ENCODE measurements around the gene SKIC8. TPM values are rescaled to one million over a fixed set of nuclear protein-coding genes. Genes with fewer than 3 reads are reported as not detected.
A peak's percentile ranks its signal among the peaks of the same experiment; 100 is the strongest.
"Not testable (repeated sequence)": the region's sequence is repeated elsewhere in the genome, so short reads cannot be mapped to it uniquely, and the experiment has no call there.

The SKIC8 gene
- total and polyA plus RNA-seq, 3 donors from 2014 or later, result 82.3 to 135 (median 93.1) TPM

DNA sequence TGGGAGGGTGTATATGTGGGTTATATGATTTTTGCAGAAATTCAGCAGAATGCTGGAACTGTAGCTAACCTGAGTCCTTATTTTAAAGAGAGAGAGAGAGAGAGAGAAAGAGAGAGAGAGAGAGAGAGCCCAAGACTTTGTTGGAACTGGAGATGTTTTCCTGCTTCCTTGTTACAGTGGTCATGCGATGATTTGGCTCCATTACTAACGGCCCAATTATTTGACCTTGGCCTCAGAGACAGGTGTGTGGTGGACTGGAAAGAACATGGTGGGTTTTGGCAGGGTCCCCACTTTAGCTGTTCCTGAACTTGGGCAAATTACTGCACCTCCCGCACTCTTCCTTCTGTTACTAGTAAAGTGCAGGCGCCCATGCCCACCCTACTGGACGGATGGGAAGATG is 50.3 kb downstream of the SKIC8 start:
- Histone ChIP-seq H3K4me1 (no peaks in the 10 kb centered on the region), H3K9me3 (no peaks in the 10 kb centered on the region), H3K27me3 (no peaks in the 10 kb centered on the region), H3K36me3 (ENCODE audit: low read depth, missing control alignments) (no peaks in the 10 kb centered on the region), H3K4me3 (no peak overlapping the region), H3K27ac (no peak overlapping the region)
- no peak for DNase-seq
- TF ChIP-seq CTCF (IDR thresholded peaks at IDR 0.05), result no peak
- TF ChIP-seq POLR2A (IDR thresholded peaks at IDR 0.05), result no peak
- intact Hi-C loops (cut with DNase I; ENCODE audit: low total_unique reads), result loop anchor here (10.0 kb wide), 1 partner anchor 284 kb away; no protein-coding TSS in a partner anchor
- 81 to 85% methylated on average over 4 to 5 of the region's 5 CpGs for WGBS, 2 donors

GRCh38 chr15:78247911-78248310 is 51.5 kb downstream of the SKIC8 start:
- 45 to 100% methylated on average over 1 of the region's 1 CpG for WGBS, 2 donors
- no peak for DNase-seq
- no peak for TF ChIP-seq POLR2A (IDR thresholded peaks at IDR 0.05)
- no peak for TF ChIP-seq CTCF (IDR thresholded peaks at IDR 0.05)
- no peaks in the 10 kb centered on the region for H3K4me1 ChIP-seq
- no peak overlapping the region for H3K27ac ChIP-seq
- intact Hi-C loops (cut with DNase I; ENCODE audit: low total_unique reads), result loop anchor here (10.0 kb wide), 1 partner anchor 283 kb away; no protein-coding TSS in a partner anchor
- H3K27me3 ChIP-seq, result no peaks in the 10 kb centered on the region
- H3K4me3 ChIP-seq, result no peak overlapping the region
- no peaks in the 10 kb centered on the region for H3K36me3 ChIP-seq (ENCODE audit: low read depth, missing control alignments)
- H3K9me3 ChIP-seq, result no peaks in the 10 kb centered on the region

- H3K36me3 ChIP-seq (ENCODE audit: low read depth, missing control alignments); H3K9me3 ChIP-seq; H3K4me1 ChIP-seq; DNase-seq; H3K27ac ChIP-seq; H3K27me3 ChIP-seq: not testable (repeated sequence)
- intact Hi-C loops (cut with DNase I; ENCODE audit: low total_unique reads), result loop anchor here (10.0 kb wide), 1 partner anchor 281 kb away; no protein-coding TSS in a partner anchor
- 69 to 80% methylated on average over 11 to 33 of the region's 39 CpGs for WGBS, 2 donors
- H3K4me3 ChIP-seq, result peak overlapping the region; percentile 2 to 29
Measured at GRCh38 chr15:78245976-78246620, 53.3 kb downstream of the SKIC8 start.

GRCh38 chr15:78245392-78245791 is 54.0 kb downstream of the SKIC8 start:
- H3K36me3 ChIP-seq (ENCODE audit: low read depth, missing control alignments); H3K27ac ChIP-seq; H3K4me1 ChIP-seq; H3K4me3 ChIP-seq; H3K9me3 ChIP-seq; H3K27me3 ChIP-seq: not testable (repeated sequence)
- 50 to 77% methylated on average over 14 of the region's 14 CpGs for WGBS, 2 donors
- peak; percentile 29 for DNase-seq
- intact Hi-C loops (cut with DNase I; ENCODE audit: low total_unique reads), result loop anchor here (10.0 kb wide), 1 partner anchor 281 kb away; no protein-coding TSS in a partner anchor

DNA sequence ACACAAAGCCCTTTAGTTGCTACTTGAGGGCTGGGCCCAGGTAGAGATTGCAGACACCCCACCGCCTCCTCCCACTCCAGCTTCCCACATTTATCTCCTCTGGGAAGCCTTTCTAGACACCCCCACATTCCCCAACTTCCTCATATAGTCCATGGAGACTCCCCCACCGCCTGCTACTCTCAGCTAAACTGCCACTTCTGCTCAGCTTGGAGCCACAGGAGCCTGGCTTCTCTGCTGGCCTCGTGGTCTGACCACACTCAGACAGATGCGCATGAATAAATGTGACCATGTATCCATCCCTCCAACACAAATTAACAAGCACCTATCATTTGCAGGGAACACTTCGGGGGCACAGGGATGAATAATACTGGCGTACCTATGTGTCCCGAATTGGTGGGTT is 54.5 kb downstream of the SKIC8 start:
- DNase-seq, result no peak
- Histone ChIP-seq H3K4me3 (no peak overlapping the region), H3K4me1 (no peaks in the 10 kb centered on the region), H3K36me3 (ENCODE audit: low read depth, missing control alignments) (no peaks in the 10 kb centered on the region), H3K9me3 (no peaks in the 10 kb centered on the region), H3K27me3 (no peaks in the 10 kb centered on the region), H3K27ac (no peak overlapping the region)
- no peak for TF ChIP-seq CTCF (IDR thresholded peaks at IDR 0.05)
- TF ChIP-seq POLR2A (IDR thresholded peaks at IDR 0.05), result no peak
- WGBS, 2 donors, result 53 to 55% methylated on average over 5 to 6 of the region's 7 CpGs
- intact Hi-C loops (cut with DNase I; ENCODE audit: low total_unique reads), result loop anchor here (5.0 to 10.0 kb wide), 2 partner anchors 133 to 280 kb away; no protein-coding TSS in a partner anchor

GRCh38 chr15:78244101-78244500 is 55.3 kb downstream of the SKIC8 start:
- no peak for DNase-seq
- H3K27ac ChIP-seq, result no peak overlapping the region
- intact Hi-C loops (cut with DNase I; ENCODE audit: low total_unique reads), result loop anchor here (5.0 to 10.0 kb wide), 2 partner anchors 132 to 279 kb away; no protein-coding TSS in a partner anchor
- 81 to 83% methylated on average over 6 of the region's 6 CpGs for WGBS, 2 donors
- H3K36me3 ChIP-seq (ENCODE audit: low read depth, missing control alignments), result no peaks in the 10 kb centered on the region
- H3K27me3 ChIP-seq, result no peaks in the 10 kb centered on the region
- no peak for TF ChIP-seq CTCF (IDR thresholded peaks at IDR 0.05)
- TF ChIP-seq POLR2A (IDR thresholded peaks at IDR 0.05), result no peak
- H3K9me3 ChIP-seq, result no peaks in the 10 kb centered on the region
- H3K4me1 ChIP-seq, result no peaks in the 10 kb centered on the region
- H3K4me3 ChIP-seq, result no peak overlapping the region
